Liver (tissue), 9 donors: ENCODE measurements around the gene FER. TPM values are rescaled to one million over a fixed set of nuclear protein-coding genes. Genes with fewer than 3 reads are reported as not detected.

Source experiments
- DNase-seq: peaks from one replicate; pipeline ENCODE4 v3.0.0-alpha.2; 2017; ENCODE audit warnings: low spot score
- H3K27ac ChIP-seq, 2 donors: one replicate each; pipeline ENCODE4 v1.7.0; 2013; ENCODE audit warnings: inconsistent platforms in 2 of 2, low read length in 2 of 2, control low read depth in 1 of 2, low read depth in 1 of 2, mild to moderate bottlenecking in 1 of 2
- H3K27me3 ChIP-seq, 4 donors: one replicate each; pipeline versions ENCODE4 v1.6.1 to v1.7.0; 2013; ENCODE audit warnings: low read length in 3 of 4, inconsistent platforms in 1 of 4, mild to moderate bottlenecking in 1 of 4, moderate library complexity in 1 of 4; ENCODE audit not compliant: control insufficient read depth in 4 of 4, insufficient read depth in 4 of 4
- H3K36me3 ChIP-seq, 4 donors: one replicate each; pipeline versions ENCODE4 v1.6.1 to v1.7.0; 2013; ENCODE audit warnings: low read length in 3 of 4, mild to moderate bottlenecking in 3 of 4, low read depth in 1 of 4, moderate library complexity in 1 of 4; ENCODE audit not compliant: control insufficient read depth in 4 of 4, insufficient read depth in 3 of 4
- H3K4me1 ChIP-seq, 4 donors: one replicate each; pipeline versions ENCODE4 v1.6.1 to v1.7.0; 2013; ENCODE audit warnings: low read length in 3 of 4, mild to moderate bottlenecking in 3 of 4, moderate library complexity in 1 of 4; ENCODE audit not compliant: control insufficient read depth in 4 of 4, insufficient read depth in 4 of 4
- H3K4me3 ChIP-seq, 3 donors: one replicate each; pipeline versions ENCODE4 v1.6.1 to v1.7.0; 2013; ENCODE audit warnings: low read length in 3 of 3, control low read depth in 1 of 3, low read depth in 1 of 3, mild to moderate bottlenecking in 1 of 3
- H3K9ac ChIP-seq, 2 donors: one replicate each; pipeline ENCODE4 v1.7.0; 2013; ENCODE audit warnings: low read length in 2 of 2, mild to moderate bottlenecking in 2 of 2, moderate library complexity in 2 of 2, control low read depth in 1 of 2, low read depth in 1 of 2
- H3K9me3 ChIP-seq, 4 donors: one replicate each; pipeline versions ENCODE4 v1.6.1 to v1.7.0; 2013; ENCODE audit warnings: low read length in 3 of 4; ENCODE audit not compliant: control insufficient read depth in 4 of 4
- ATF3 ChIP-seq: IDR thresholded peaks from 2 replicates; pipeline ENCODE4 v1.6.1; 2016; ENCODE audit warnings: antibody characterized with exemption
- CTCF ChIP-seq: fragments of 150-350 bp; IDR thresholded peaks from 2 replicates; pipeline ENCODE4 v1.5.1; 2017; ENCODE audit warnings: improper control_type of control experiment, low read depth, low read length; ENCODE audit not compliant: missing input control
- EGR1 ChIP-seq, 2 donors: IDR thresholded peaks; 2 replicates each; pipeline ENCODE4 v1.6.1; 2016 to 2018; ENCODE audit warnings: antibody characterized with exemption in 2 of 2, low read depth in 2 of 2
- FOXA1 ChIP-seq: IDR thresholded peaks from 2 replicates; pipeline ENCODE4 v1.6.1; 2016; ENCODE audit warnings: antibody characterized with exemption
- FOXA2 ChIP-seq: IDR thresholded peaks from 2 replicates; pipeline ENCODE4 v1.6.1; 2016; ENCODE audit warnings: antibody characterized with exemption
- GABPA ChIP-seq, 2 donors: IDR thresholded peaks in 1 of 2; conservative IDR thresholded peaks in 1 of 2; 2 replicates each; pipeline ENCODE4 v1.6.1; 2016; ENCODE audit warnings: antibody characterized with exemption in 2 of 2, mild to moderate bottlenecking in 1 of 2, moderate library complexity in 1 of 2
- HNF4A ChIP-seq, 2 donors: conservative IDR thresholded peaks; 2 replicates each; pipeline ENCODE4 v1.6.1; 2016; ENCODE audit warnings: antibody characterized with exemption in 2 of 2, mild to moderate bottlenecking in 2 of 2
- HNF4G ChIP-seq: IDR thresholded peaks from 2 replicates; pipeline ENCODE4 v1.6.1; 2016; ENCODE audit warnings: antibody characterized with exemption
- JUND ChIP-seq, 2 donors: IDR thresholded peaks; 2 replicates each; pipeline ENCODE4 v1.6.1; 2016; ENCODE audit warnings: antibody characterized with exemption in 2 of 2
- NR2F2 ChIP-seq: IDR thresholded peaks from 2 replicates; pipeline ENCODE4 v1.6.1; 2016; ENCODE audit warnings: antibody characterized with exemption
- RAD21 ChIP-seq, 2 donors: IDR thresholded peaks; 2 replicates each; pipeline ENCODE4 v1.6.1; 2016; ENCODE audit warnings: antibody characterized with exemption in 2 of 2, mild to moderate bottlenecking in 2 of 2
- RXRA ChIP-seq, 2 donors: IDR thresholded peaks; 2 replicates each; pipeline ENCODE4 v1.6.1; 2017 to 2018; ENCODE audit warnings: antibody characterized with exemption in 2 of 2, mild to moderate bottlenecking in 1 of 2
- SP1 ChIP-seq: IDR thresholded peaks from 2 replicates; pipeline ENCODE4 v1.6.1; 2018; ENCODE audit warnings: antibody characterized with exemption, mild to moderate bottlenecking
- TAF1 ChIP-seq: conservative IDR thresholded peaks from 2 replicates; pipeline ENCODE4 v1.6.1; 2016; ENCODE audit warnings: antibody characterized with exemption, mild to moderate bottlenecking
- YY1 ChIP-seq: IDR thresholded peaks from 2 replicates; pipeline ENCODE4 v1.6.1; 2016; ENCODE audit warnings: antibody characterized with exemption, mild to moderate bottlenecking
- ZBTB33 ChIP-seq: IDR thresholded peaks from 2 replicates; pipeline ENCODE4 v1.6.1; 2016; ENCODE audit warnings: antibody characterized with exemption
- WGBS: extraction: QIAGEN DNeasy Blood & Tissue Kit; methylation state at CpG from one replicate; pipeline ENCODE4 v1.1.7; 2013; 5-methylcytosine and 5-hydroxymethylcytosine counted together
- polyA plus RNA-seq, 2 donors: library from polyadenylated mRNA; stranded (reverse) in 1 of 2; unstranded in 1 of 2; fragments of 200-250 nt in 1 of 2; fragments of >200 nt in 1 of 2; fragmentation: Nextera tagmentation in 1 of 2; extraction: Ambion mirVana in 1 of 2; gene quantifications; one replicate each; pipeline versions ENCODE4 v1.2.1 to v1.2.3, GENCODE V29; 2013 to 2015
- total RNA-seq, 2 donors: library from RNA; depleted of rRNA; stranded (reverse); fragments of >200 nt; gene quantifications; one replicate each; pipeline ENCODE4 v1.2.3, GENCODE V29; 2014
- TF ChIP-seq, protein P1 (sequence below): IDR thresholded peaks from 2 replicates; pipeline ENCODE4 v1.6.1; 2016; ENCODE audit warnings: antibody characterized with exemption
- TF ChIP-seq, protein P2 (sequence below): IDR thresholded peaks from 2 replicates; pipeline ENCODE4 v1.6.1; 2016; ENCODE audit warnings: antibody characterized with exemption, mild to moderate bottlenecking
- donor health status: healthy.
- donor health status: healthy.
- donor health status: healthy.
- donor health status: healthy.
- donor health status: healthy.

The FER gene
- total and polyA plus RNA-seq, 4 donors, result 0.83 to 9.8 (median 5.9) TPM

DNA sequence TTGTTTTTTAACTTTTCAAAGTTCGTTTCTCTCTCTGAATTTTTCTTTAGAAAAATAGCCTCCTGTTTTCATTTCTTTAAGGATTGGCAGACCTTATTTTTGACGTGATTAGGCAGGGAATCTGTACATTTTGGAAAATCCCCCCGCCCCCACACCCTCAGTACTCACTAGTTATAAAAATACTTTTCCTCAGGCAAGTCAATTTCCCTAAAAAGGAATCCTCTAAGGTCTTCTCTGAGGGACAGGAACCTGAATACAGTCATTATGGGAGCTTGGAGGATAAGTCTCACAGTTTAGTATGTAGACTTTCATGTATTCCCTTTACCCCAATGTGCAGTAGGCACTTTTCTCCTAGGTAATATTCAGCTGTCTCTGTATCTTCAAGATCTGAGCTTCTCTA, 3.9 kb upstream of the FER start:
- no peaks in the 10 kb centered on the region for H3K9me3 ChIP-seq
- H3K4me3 ChIP-seq, result no peak overlapping the region
- no peak overlapping the region for H3K27ac ChIP-seq
- no peaks in the 10 kb centered on the region for H3K36me3 ChIP-seq
- H3K9ac ChIP-seq, result no peak overlapping the region
- no peak for DNase-seq
- 84% methylated on average over 3 of the region's 3 CpGs for WGBS
- TF ChIP-seq JUND (IDR thresholded peaks at IDR 0.05), result no peak
- TF ChIP-seq CTCF, result no peak
- TF ChIP-seq, protein P1, sequence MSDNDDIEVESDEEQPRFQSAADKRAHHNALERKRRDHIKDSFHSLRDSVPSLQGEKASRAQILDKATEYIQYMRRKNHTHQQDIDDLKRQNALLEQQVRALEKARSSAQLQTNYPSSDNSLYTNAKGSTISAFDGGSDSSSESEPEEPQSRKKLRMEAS, result no peak
- no peak for TF ChIP-seq YY1
- TF ChIP-seq NR2F2, result no peak
- TF ChIP-seq FOXA1, result no peak
- TF ChIP-seq ZBTB33, result no peak
- TF ChIP-seq HNF4G, result no peak
- no peak for TF ChIP-seq SP1
- TF ChIP-seq, protein P2, sequence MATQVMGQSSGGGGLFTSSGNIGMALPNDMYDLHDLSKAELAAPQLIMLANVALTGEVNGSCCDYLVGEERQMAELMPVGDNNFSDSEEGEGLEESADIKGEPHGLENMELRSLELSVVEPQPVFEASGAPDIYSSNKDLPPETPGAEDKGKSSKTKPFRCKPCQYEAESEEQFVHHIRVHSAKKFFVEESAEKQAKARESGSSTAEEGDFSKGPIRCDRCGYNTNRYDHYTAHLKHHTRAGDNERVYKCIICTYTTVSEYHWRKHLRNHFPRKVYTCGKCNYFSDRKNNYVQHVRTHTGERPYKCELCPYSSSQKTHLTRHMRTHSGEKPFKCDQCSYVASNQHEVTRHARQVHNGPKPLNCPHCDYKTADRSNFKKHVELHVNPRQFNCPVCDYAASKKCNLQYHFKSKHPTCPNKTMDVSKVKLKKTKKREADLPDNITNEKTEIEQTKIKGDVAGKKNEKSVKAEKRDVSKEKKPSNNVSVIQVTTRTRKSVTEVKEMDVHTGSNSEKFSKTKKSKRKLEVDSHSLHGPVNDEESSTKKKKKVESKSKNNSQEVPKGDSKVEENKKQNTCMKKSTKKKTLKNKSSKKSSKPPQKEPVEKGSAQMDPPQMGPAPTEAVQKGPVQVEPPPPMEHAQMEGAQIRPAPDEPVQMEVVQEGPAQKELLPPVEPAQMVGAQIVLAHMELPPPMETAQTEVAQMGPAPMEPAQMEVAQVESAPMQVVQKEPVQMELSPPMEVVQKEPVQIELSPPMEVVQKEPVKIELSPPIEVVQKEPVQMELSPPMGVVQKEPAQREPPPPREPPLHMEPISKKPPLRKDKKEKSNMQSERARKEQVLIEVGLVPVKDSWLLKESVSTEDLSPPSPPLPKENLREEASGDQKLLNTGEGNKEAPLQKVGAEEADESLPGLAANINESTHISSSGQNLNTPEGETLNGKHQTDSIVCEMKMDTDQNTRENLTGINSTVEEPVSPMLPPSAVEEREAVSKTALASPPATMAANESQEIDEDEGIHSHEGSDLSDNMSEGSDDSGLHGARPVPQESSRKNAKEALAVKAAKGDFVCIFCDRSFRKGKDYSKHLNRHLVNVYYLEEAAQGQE, result no peak
- TF ChIP-seq GABPA (IDR thresholded peaks at IDR 0.05 in 1 of 2, conservative IDR thresholded peaks at IDR 0.05 in 1 of 2), result no peak
- no peak for TF ChIP-seq EGR1 (IDR thresholded peaks at IDR 0.05; ENCODE audit: low read depth in 2 of 2)
- TF ChIP-seq RXRA (IDR thresholded peaks at IDR 0.05), result no peak
- no peak for TF ChIP-seq RAD21 (IDR thresholded peaks at IDR 0.05)
- no peak for TF ChIP-seq ATF3
- no peak for TF ChIP-seq FOXA2
- no peak for TF ChIP-seq HNF4A (conservative IDR thresholded peaks at IDR 0.05)
- TF ChIP-seq TAF1, result no peak
- no peaks in the 10 kb centered on the region for H3K27me3 ChIP-seq
- no peaks in the 10 kb centered on the region for H3K4me1 ChIP-seq
